HG03432 (cell line): ENCODE results near the gene SPECC1L.

Experiments used
- ATAC-seq: cut with Tn5 transposase; IDR thresholded peaks from one replicate; pipeline ENCODE4 v1.9.1; 2021; ENCODE audit warnings: mild to moderate bottlenecking, moderate library complexity; ENCODE audit not compliant: unreplicated experiment

SPECC1L gene

GRCh38 chr22:24440270-24440717 is 169.7 kb downstream of the SPECC1L start:
- no peak for ATAC-seq

GRCh38 chr22:24440718-24441405 is 170.2 kb downstream of the SPECC1L start:
- no peak for ATAC-seq

- ATAC-seq: no peak
Observed at GRCh38 chr22:24441406-24442351, 171.0 kb downstream of the SPECC1L start.

- no peak for ATAC-seq
Observed at GRCh38 chr22:24442352-24442744, 171.7 kb downstream of the SPECC1L start.

GRCh38 chr22:24443668-24444067 is 173.0 kb downstream of the SPECC1L start:
- no peak for ATAC-seq

- no peak for ATAC-seq
Observed at GRCh38 chr22:24444251-24444650, 173.6 kb downstream of the SPECC1L start.

- no peak for ATAC-seq
Observed at GRCh38 chr22:24444729-24445466, 174.3 kb downstream of the SPECC1L start.

GRCh38 chr22:24445481-24446259 is 175.0 kb downstream of the SPECC1L start:
- no peak for ATAC-seq

- no peak for ATAC-seq
Observed at GRCh38 chr22:24446260-24446611, 175.6 kb downstream of the SPECC1L start.

- ATAC-seq: no peak
Observed at GRCh38 chr22:24450610-24451009, 180.0 kb downstream of the SPECC1L start.

- ATAC-seq: no peak
Observed at GRCh38 chr22:24451162-24451561, 180.5 kb downstream of the SPECC1L start.

- ATAC-seq: no peak
Observed at GRCh38 chr22:24453853-24454252, 183.2 kb downstream of the SPECC1L start.

GRCh38 chr22:24455039-24455438 is 184.4 kb downstream of the SPECC1L start:
- no peak for ATAC-seq

GRCh38 chr22:24455751-24456426 is 185.3 kb downstream of the SPECC1L start:
- no peak for ATAC-seq

- ATAC-seq: no peak
Observed at GRCh38 chr22:24457894-24458420, 187.3 kb downstream of the SPECC1L start.

- no peak for ATAC-seq
Observed at GRCh38 chr22:24459911-24460310, 189.3 kb downstream of the SPECC1L start.

- peak; percentile 47 for ATAC-seq
Observed at GRCh38 chr22:24460418-24461089, 189.9 kb downstream of the SPECC1L start.

GRCh38 chr22:24463071-24463760 is 192.6 kb downstream of the SPECC1L start:
- no peak for ATAC-seq

GRCh38 chr22:24465566-24465965 is 194.9 kb downstream of the SPECC1L start:
- no peak for ATAC-seq
